HL-60 (cell line): ENCODE measurements around the gene PTPRD.
"Not testable (repeated sequence)": the region's sequence is repeated elsewhere in the genome, so short reads cannot be mapped to it uniquely, and the experiment has no call there.

Experiments used
- DNase-seq, 2 experiments: peaks; one replicate each; pipeline ENCODE4 v3.0.0-alpha.2; 2010 to 2020; ENCODE audit warnings: low read depth in 1 of 2, low spot score in 1 of 2
- H3K27ac ChIP-seq: fragments of 250-450 bp; sonication (Bioruptor Pico); replicated peaks from 2 replicates; pipeline ENCODE4 v1.5.1; 2020; ENCODE audit warnings: mild to moderate bottlenecking, moderate library complexity
- H3K27me3 ChIP-seq: fragments of 250-450 bp; sonication (Bioruptor Pico); 2 replicates; pipeline ENCODE4 v1.5.1; 2021; ENCODE audit warnings: mild to moderate bottlenecking, moderate library complexity; ENCODE audit not compliant: insufficient read depth, poor library complexity, severe bottlenecking
- H3K4me3 ChIP-seq: replicated peaks from 2 replicates; pipeline ENCODE4 v1.5.1; 2011; ENCODE audit warnings: mild to moderate bottlenecking, control low read depth, low read length; ENCODE audit not compliant: insufficient read depth
- CTCF ChIP-seq: IDR thresholded peaks from one replicate; pipeline ENCODE4 v1.5.1; 2011; ENCODE audit warnings: low read length, control low read depth, inconsistent platforms; ENCODE audit not compliant: insufficient read depth
- GABPA ChIP-seq: IDR thresholded peaks from 2 replicates; pipeline ENCODE4 v1.6.1; 2012; ENCODE audit warnings: low read depth
- POLR2AphosphoS5 ChIP-seq: IDR thresholded peaks from 2 replicates; pipeline ENCODE4 v1.6.1; 2012; ENCODE audit warnings: low read depth
- REST ChIP-seq: IDR thresholded peaks from 2 replicates; pipeline ENCODE4 v1.6.1; 2012; ENCODE audit warnings: low read depth; ENCODE audit not compliant: insufficient replicate concordance
- SPI1 ChIP-seq: IDR thresholded peaks from 2 replicates; pipeline ENCODE4 v1.6.1; 2012; ENCODE audit warnings: low read depth, mild to moderate bottlenecking, borderline replicate concordance

PTPRD gene

GRCh38 chr9:8703904-8704303 lies 1908.9 kb downstream of the PTPRD start:
- Histone ChIP-seq H3K27me3 (peaks cover 2% of the 10 kb centered on the region), H3K27ac (no peak overlapping the region), H3K4me3 (no peak overlapping the region)
- TF ChIP-seq CTCF (no peak), POLR2AphosphoS5 (no peak), REST (no peak), SPI1 (no peak), GABPA (no peak)
- no peak for DNase-seq

- H3K27me3 ChIP-seq = peaks cover 2% of the 10 kb centered on the region
- H3K27ac ChIP-seq = no peak overlapping the region
- DNase-seq = no peak
- no peak overlapping the region for H3K4me3 ChIP-seq
- no peak for TF ChIP-seq CTCF
These were observed 1910.9 kb downstream of the PTPRD start for GRCh38 chr9:8701904-8702303.

DNA sequence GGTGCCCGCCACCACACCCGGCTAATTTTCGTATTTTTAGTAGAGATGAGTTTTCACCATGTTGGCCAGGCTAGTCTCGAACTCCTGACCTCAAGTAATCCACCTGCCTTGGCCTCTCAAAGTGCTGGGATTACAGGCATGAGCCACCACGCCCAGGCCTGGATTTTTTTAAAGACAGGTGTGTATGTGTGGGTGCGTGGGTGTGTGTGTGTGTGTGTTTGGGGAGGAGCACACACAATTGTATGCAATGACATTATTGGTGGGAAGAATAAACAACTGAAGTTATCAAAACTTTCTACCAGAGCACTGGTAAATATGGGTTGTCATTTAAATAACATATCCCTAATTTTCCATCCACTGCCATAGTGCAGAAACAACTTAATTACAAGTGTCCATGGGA lies 1915.2 kb downstream of the PTPRD start:
- not testable (repeated sequence) for H3K27ac ChIP-seq, H3K27me3 ChIP-seq, H3K4me3 ChIP-seq, DNase-seq

DNA sequence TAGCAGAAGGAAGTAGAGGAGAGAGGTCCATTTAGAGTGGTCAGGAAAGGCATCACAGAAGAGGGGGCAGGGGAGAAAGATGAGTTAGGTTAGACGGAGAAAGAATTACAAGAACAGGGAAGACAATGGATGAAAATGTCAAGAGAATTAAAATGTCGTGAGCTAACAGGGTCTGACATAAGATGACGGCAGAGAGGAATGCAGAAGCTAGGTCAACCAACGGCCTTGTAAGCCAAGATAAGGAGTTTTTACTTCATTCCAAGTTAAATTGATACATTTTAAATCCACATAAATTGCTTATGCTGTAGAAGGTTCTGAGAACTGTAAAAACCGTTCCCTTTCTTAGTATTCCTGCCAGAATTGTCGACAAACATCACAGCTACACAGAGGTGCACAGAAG lies 1916.3 kb downstream of the PTPRD start:
- no peak for TF ChIP-seq REST
- DNase-seq = no peak
- Histone ChIP-seq H3K27me3 (no peaks in the 10 kb centered on the region), H3K27ac (no peak overlapping the region), H3K4me3 (no peak overlapping the region)

GRCh38 chr9:8694983-8695588 lies 1917.7 kb downstream of the PTPRD start:
- Histone ChIP-seq H3K27me3 (no peaks in the 10 kb centered on the region), H3K4me3 (no peak overlapping the region), H3K27ac (no peak overlapping the region)
- no peak for DNase-seq
- no peak for TF ChIP-seq SPI1
- TF ChIP-seq GABPA = no peak
- no peak for TF ChIP-seq POLR2AphosphoS5
- TF ChIP-seq CTCF = no peak
- no peak for TF ChIP-seq REST
